HG03103 (cell line): ENCODE data around the gene METTL22.

Experiments used
- ATAC-seq: cut with Tn5 transposase; IDR thresholded peaks from one replicate; pipeline ENCODE4 v1.9.1; 2021; ENCODE audit warnings: low read depth; ENCODE audit not compliant: unreplicated experiment

Gene METTL22

GRCh38 chr16:8686031-8686621, 64.6 kb downstream of the METTL22 start:
- ATAC-seq: no peak

GRCh38 chr16:8686879-8687278, 65.4 kb downstream of the METTL22 start:
- ATAC-seq: no peak

GRCh38 chr16:8689686-8690085, 68.2 kb downstream of the METTL22 start:
- no peak for ATAC-seq

GRCh38 chr16:8691728-8692127, 70.2 kb downstream of the METTL22 start:
- no peak for ATAC-seq

GRCh38 chr16:8694795-8695728, 73.6 kb downstream of the METTL22 start:
- ATAC-seq: no peak

- no peak for ATAC-seq
Observed at GRCh38 chr16:8696880-8697279, 75.4 kb downstream of the METTL22 start.

- no peak for ATAC-seq
Observed at GRCh38 chr16:8697965-8698364, 76.5 kb downstream of the METTL22 start.
